GM18502 (cell line): Measurements from ENCODE around the gene KIAA1614.

Source experiments
- ATAC-seq: cut with Tn5 transposase; IDR thresholded peaks from one replicate; pipeline ENCODE4 v1.9.1; 2021; ENCODE audit warnings: mild to moderate bottlenecking; ENCODE audit not compliant: unreplicated experiment, poor library complexity

KIAA1614 gene

DNA sequence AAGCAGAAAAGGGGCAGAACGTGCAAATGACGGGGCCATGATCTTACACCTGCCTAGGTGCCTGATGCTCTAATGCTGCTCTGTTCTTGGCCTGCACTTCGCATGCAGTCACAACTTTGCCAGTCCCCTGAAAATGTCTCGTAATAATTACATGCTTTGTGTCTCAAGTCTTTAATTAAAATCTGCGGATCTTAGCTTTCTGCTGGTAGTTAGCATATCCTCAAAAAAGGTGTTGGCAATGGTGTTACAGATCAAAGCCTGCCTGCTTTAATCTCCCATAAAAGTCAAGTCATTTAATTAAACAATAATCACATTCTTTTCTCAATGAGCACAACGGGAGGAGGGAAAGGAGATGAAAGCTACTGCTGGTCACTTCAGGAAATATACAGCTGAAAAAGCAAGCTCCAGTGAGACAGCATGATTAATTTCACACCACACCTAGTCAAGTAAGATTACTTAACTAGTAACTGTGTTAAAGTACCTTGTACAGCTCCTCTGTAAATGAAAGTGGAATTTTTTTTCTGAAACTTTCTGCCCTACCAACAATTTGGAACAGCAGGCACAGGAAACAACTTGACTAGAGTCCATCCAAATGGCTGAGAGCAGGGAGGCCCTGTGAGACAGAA lies 64.1 kb downstream of the KIAA1614 start:
- no peak for ATAC-seq

DNA sequence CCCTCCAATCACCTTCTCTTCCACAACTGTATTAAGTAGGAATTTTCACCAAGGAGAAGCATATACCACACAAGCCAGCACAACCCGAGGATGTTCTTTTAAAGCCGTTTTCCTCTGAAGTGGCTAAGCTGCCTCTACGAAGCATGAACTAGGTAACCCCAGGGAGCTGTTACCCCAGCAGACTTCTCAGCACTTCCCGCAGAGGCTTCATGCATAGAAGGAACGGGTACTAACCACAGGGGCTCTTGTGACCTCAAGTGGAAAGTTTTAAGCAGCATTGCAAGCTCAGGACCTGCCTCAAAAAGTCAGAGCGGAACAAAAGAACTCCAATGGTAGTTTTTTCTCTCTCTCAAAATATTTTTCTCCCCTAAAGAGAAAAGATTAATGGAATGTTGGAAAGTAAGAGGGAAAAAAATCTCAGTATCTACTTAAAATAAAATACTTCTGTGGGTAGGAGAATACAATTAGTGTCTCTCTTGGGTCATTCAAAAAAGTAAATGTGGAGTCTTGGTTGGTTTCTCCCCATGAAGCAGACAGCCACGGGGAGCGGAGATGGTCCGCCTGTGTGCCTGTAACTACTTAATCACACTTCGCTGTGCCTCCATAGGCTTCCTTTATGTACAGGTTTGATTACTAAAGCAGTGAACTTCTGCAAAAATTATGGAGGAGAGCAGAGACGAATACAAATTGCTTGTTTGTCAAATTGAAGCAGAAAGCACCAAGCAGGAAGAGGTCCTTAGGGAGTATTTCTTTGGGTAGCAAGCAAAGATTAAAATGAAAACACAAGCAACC lies 69.1 kb downstream of the KIAA1614 start:
- ATAC-seq = peak; percentile 96

DNA sequence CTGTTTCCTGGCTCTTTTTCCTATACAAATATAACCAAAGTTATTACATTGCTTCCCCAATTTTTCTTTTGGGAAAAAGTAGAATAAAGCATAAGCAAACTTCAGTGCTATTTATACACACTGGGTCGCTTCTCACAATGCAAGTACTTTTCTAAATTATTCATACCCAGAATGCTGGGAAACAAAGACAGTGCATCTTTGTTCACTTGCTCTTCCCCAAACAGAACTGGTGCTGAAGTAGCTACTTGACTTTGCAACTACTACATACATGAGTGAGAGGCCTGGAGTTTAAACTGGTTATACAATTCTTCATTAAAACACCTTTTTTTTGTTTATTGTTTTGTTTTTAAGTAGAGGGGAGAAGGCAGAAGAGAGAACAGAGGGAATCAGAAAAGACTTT lies 69.7 kb downstream of the KIAA1614 start:
- no peak for ATAC-seq

- ATAC-seq = no peak
Measured at GRCh38 chr1:180988253-180988752, 75.6 kb downstream of the KIAA1614 start.

DNA sequence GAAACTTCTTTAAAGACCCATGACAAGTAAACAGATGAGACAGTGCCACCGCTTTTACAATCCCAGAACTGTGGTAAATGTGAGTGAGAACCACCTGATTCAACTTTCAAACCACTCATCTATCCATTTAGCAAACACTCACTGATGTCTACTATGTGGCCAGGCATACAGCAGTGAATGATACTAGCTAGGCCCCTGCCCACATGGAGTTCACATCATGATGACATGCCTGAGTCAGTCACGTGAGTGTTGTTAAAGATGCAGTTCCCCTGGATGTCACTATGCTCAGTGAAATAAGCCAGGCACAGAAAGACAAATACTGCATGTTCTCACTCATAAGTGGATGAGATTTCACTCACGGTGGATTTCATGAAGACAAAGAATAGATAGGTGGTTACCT lies 81.6 kb downstream of the KIAA1614 start:
- ATAC-seq = no peak

GRCh38 chr1:180997843-180998504 lies 85.3 kb downstream of the KIAA1614 start:
- ATAC-seq = no peak
